Neuronal stem cell (in vitro differentiated cells): ENCODE measurements around the gene VMP1.

Source experiments
- DNase-seq: peaks from one replicate; pipeline ENCODE4 v3.0.0-alpha.2; 2013; ENCODE audit warnings: low spot score
- H2AFZ ChIP-seq: one replicate; pipeline ENCODE4 v1.6.1; 2013; ENCODE audit warnings: mild to moderate bottlenecking, low read length, inconsistent platforms
- H2AK5ac ChIP-seq: 2 replicates; pipeline ENCODE4 v1.6.1; 2013; ENCODE audit warnings: low read depth, mild to moderate bottlenecking, inconsistent platforms, low read length, moderate library complexity, mixed read lengths
- H2BK120ac ChIP-seq: 2 replicates; pipeline ENCODE4 v1.6.1; 2013; ENCODE audit warnings: low read depth, mild to moderate bottlenecking, inconsistent platforms, low read length, moderate library complexity, mixed read lengths
- H2BK12ac ChIP-seq: one replicate; pipeline ENCODE4 v1.6.1; 2013; ENCODE audit warnings: low read length, inconsistent platforms
- H2BK15ac ChIP-seq: 2 replicates; pipeline ENCODE4 v1.6.1; 2013; ENCODE audit warnings: mild to moderate bottlenecking, low read length, inconsistent platforms, mixed read lengths
- H2BK5ac ChIP-seq: one replicate; pipeline ENCODE4 v1.6.1; 2013; ENCODE audit warnings: inconsistent platforms, mild to moderate bottlenecking, low read length, moderate library complexity
- H3K14ac ChIP-seq: one replicate; pipeline ENCODE4 v1.6.1; 2013; ENCODE audit warnings: low read length, inconsistent platforms
- H3K18ac ChIP-seq: 2 replicates; pipeline ENCODE4 v1.6.1; 2013; ENCODE audit warnings: low read length, inconsistent platforms
- H3K23ac ChIP-seq: 2 replicates; pipeline ENCODE4 v1.6.1; 2013; ENCODE audit warnings: low read depth, mild to moderate bottlenecking, mixed read lengths, low read length, inconsistent platforms; ENCODE audit not compliant: poor library complexity
- H3K27ac ChIP-seq: replicated peaks from 3 replicates; pipeline ENCODE4 v1.5.1; 2013; ENCODE audit warnings: low read length, inconsistent platforms
- H3K27me3 ChIP-seq, 3 experiments: 2 replicates each; pipeline ENCODE4 v1.6.1; 2013; ENCODE audit warnings: low read length in 3 of 3, mild to moderate bottlenecking in 2 of 3, inconsistent platforms in 1 of 3, low read depth in 1 of 3, mixed read lengths in 1 of 3, moderate library complexity in 1 of 3; ENCODE audit not compliant: control insufficient read depth in 3 of 3, insufficient read depth in 3 of 3
- H3K36me3 ChIP-seq, 2 donors: replicated peaks in 1 of 2; 2 replicates each; pipeline ENCODE4 v1.6.1; 2013; ENCODE audit warnings: low read length in 2 of 2; ENCODE audit not compliant: control insufficient read depth in 2 of 2, insufficient read depth in 2 of 2
- H3K4ac ChIP-seq: 2 replicates; pipeline ENCODE4 v1.6.1; 2013; ENCODE audit warnings: inconsistent platforms, mild to moderate bottlenecking, low read length, moderate library complexity
- H3K4me1 ChIP-seq, 2 donors: 1 replicate in 1 of 2; 2 replicates in 1 of 2; pipeline ENCODE4 v1.6.1; 2013; ENCODE audit warnings: low read length in 2 of 2, low read depth in 1 of 2; ENCODE audit not compliant: control insufficient read depth in 2 of 2, insufficient read depth in 1 of 2
- H3K4me2 ChIP-seq: one replicate; pipeline ENCODE4 v1.6.1; 2013; ENCODE audit warnings: mild to moderate bottlenecking, low read length, inconsistent platforms; ENCODE audit not compliant: insufficient read depth, poor library complexity, severe bottlenecking
- H3K4me3 ChIP-seq, 2 donors: 2 replicates each; pipeline ENCODE4 v1.5.1; 2013; ENCODE audit warnings: low read length in 2 of 2, mild to moderate bottlenecking in 2 of 2, inconsistent platforms in 1 of 2, moderate library complexity in 1 of 2
- H3K79me1 ChIP-seq: one replicate; pipeline ENCODE4 v1.6.1; 2013; ENCODE audit warnings: low read depth, mild to moderate bottlenecking, inconsistent platforms, low read length, moderate library complexity
- H3K9ac ChIP-seq: one replicate; pipeline ENCODE4 v1.6.1; 2013; ENCODE audit warnings: mild to moderate bottlenecking, low read depth, low read length, inconsistent platforms; ENCODE audit not compliant: poor library complexity
- H3K9me3 ChIP-seq, 2 donors: replicated peaks in 1 of 2; 2 replicates each; pipeline versions ENCODE3 to v1.6.1; 2013; ENCODE audit warnings: low read length in 2 of 2, mild to moderate bottlenecking in 2 of 2, inconsistent platforms in 1 of 2, low read depth in 1 of 2, mixed read lengths in 1 of 2, moderate library complexity in 1 of 2; ENCODE audit not compliant: control insufficient read depth in 2 of 2, insufficient read depth in 1 of 2
- H4K8ac ChIP-seq: one replicate; pipeline ENCODE4 v1.6.1; 2013; ENCODE audit warnings: low read depth, mild to moderate bottlenecking, inconsistent platforms, low read length, moderate library complexity
- H4K91ac ChIP-seq: one replicate; pipeline ENCODE4 v1.6.1; 2013; ENCODE audit warnings: low read length, low read depth, mild to moderate bottlenecking, inconsistent platforms; ENCODE audit not compliant: poor library complexity
- WGBS, 2 donors: extraction: QIAGEN DNeasy Blood & Tissue Kit; methylation state at CpG; one replicate each; pipeline ENCODE4 v1.1.7; 2013; ENCODE audit warnings: missing lambda C conversion rate in 2 of 2, mixed read lengths in 1 of 2; ENCODE audit not compliant: insufficient read length in 2 of 2, insufficient replicate concordance in 1 of 2; ENCODE audit errors: extremely low coverage in 2 of 2; 5-methylcytosine and 5-hydroxymethylcytosine counted together

VMP1 gene

DNA sequence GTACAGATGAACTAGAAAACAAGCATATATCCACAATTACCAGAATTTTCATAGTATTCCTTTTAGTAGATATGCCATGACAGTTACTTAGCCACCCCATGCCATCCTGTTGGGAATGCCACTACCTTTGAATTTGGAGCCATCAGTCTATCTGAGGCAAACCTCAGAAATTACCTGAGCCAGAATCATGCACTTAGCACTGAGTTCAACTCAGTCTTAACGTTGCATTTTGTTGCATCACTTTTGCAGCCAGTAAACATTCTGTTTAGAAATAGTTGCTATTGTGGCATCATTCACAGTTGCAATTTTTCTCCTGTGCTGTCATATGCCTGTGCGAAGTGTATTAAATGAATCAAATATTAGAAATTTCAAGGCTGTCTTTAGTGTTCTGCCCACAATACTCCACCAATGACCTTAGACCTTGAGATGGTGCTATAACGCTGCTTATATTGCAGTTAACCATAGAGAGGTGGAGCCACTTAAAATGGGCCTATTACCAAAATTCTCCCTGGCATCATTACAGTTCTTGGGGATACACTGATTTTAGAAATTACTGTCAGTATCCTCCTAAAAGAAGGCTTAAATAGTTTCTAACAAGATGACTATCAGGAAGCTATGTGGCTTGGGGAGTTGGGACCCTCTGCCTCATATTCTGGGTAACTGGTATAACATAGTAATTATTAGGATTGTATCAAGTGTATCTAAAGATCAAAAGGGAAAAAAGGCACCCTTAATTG, 11.3 kb upstream of the VMP1 start:
- H4K91ac ChIP-seq, result no peak overlapping the region
- H2BK15ac ChIP-seq, result no peak overlapping the region
- H3K9ac ChIP-seq, result no peak overlapping the region
- no peaks in the 10 kb centered on the region for H3K4me1 ChIP-seq
- H3K9me3 ChIP-seq, result peaks cover 0 to 2% of the 10 kb centered on the region in 2 donors
- H2BK120ac ChIP-seq, result no peak overlapping the region
- H3K23ac ChIP-seq, result no peak overlapping the region
- no peak overlapping the region for H3K18ac ChIP-seq
- no peak overlapping the region for H2BK12ac ChIP-seq
- H3K4me3 ChIP-seq, result no peak overlapping the region
- H2AK5ac ChIP-seq, result no peak overlapping the region
- no peak overlapping the region for H3K4me2 ChIP-seq
- peaks cover 32 to 98% of the 10 kb centered on the region in 2 donors for H3K36me3 ChIP-seq
- no peaks in the 10 kb centered on the region for H3K79me1 ChIP-seq
- H2AFZ ChIP-seq, result no peak overlapping the region
- H3K27ac ChIP-seq, result no peak overlapping the region
- H3K4ac ChIP-seq, result no peak overlapping the region
- H4K8ac ChIP-seq, result no peak overlapping the region
- H3K14ac ChIP-seq, result no peak overlapping the region
- no CpG with 5 or more reads among the region's 3 CpGs for WGBS, 2 donors
- DNase-seq, result no peak
- no peak overlapping the region for H2BK5ac ChIP-seq
- H3K27me3 ChIP-seq, result no peaks in the 10 kb centered on the region

- Histone ChIP-seq H3K27me3 (no peaks in the 10 kb centered on the region), H3K4ac (no peak overlapping the region), H2BK5ac (no peak overlapping the region), H3K9ac (no peak overlapping the region), H4K8ac (no peak overlapping the region), H3K23ac (no peak overlapping the region), H2AFZ (no peak overlapping the region), H4K91ac (no peak overlapping the region), H3K4me2 (no peak overlapping the region), H3K4me1 (no peaks in the 10 kb centered on the region), H3K14ac (no peak overlapping the region), H3K27ac (no peak overlapping the region), H3K79me1 (no peaks in the 10 kb centered on the region), H2AK5ac (no peak overlapping the region), H3K4me3 (no peak overlapping the region), H2BK12ac (no peak overlapping the region), H2BK15ac (no peak overlapping the region), H2BK120ac (no peak overlapping the region), H3K9me3 (peaks cover 0 to 2% of the 10 kb centered on the region in 2 donors), H3K36me3 (peaks cover 32 to 98% of the 10 kb centered on the region in 2 donors), H3K18ac (no peak overlapping the region)
- no CpG with 5 or more reads among the region's 2 CpGs for WGBS, 2 donors
- no peak for DNase-seq
Measured at GRCh38 chr17:59696682-59697277, 10.7 kb upstream of the VMP1 start.

DNA sequence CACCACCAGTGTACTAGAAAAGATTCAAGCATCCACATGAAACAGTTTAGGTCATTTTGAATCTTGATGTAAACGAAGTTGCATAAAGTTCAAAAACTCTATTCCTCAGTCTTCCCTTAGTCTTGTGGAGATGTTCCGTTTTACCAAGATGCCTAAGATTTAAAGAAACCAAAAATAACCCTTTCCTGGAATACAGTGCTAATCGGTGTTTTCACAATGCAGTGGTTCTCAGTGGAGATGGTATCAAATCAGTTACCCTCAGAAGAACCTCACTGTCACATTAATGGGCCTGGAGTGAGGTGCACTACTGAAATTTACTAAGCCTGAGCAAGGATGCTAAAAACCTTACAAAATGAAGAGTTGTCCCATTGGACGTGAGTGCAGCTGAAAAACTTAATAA, 9.3 kb upstream of the VMP1 start:
- Histone ChIP-seq H3K27me3 (no peaks in the 10 kb centered on the region), H3K4me2 (no peak overlapping the region), H3K14ac (no peak overlapping the region), H3K9me3 (peaks cover 0 to 2% of the 10 kb centered on the region in 2 donors), H2BK5ac (no peak overlapping the region), H2BK15ac (no peak overlapping the region), H4K8ac (no peak overlapping the region), H2AFZ (no peak overlapping the region), H2BK120ac (no peak overlapping the region), H3K23ac (no peak overlapping the region), H2BK12ac (no peak overlapping the region), H4K91ac (no peak overlapping the region), H3K9ac (no peak overlapping the region), H3K4me1 (no peaks in the 10 kb centered on the region), H3K36me3 (peaks cover 32 to 97% of the 10 kb centered on the region in 2 donors), H3K27ac (no peak overlapping the region), H2AK5ac (no peak overlapping the region), H3K4me3 (no peak overlapping the region), H3K79me1 (no peaks in the 10 kb centered on the region), H3K18ac (no peak overlapping the region), H3K4ac (no peak overlapping the region)
- no peak for DNase-seq
- WGBS, 2 donors, result no CpG with 5 or more reads among the region's 4 CpGs

DNA sequence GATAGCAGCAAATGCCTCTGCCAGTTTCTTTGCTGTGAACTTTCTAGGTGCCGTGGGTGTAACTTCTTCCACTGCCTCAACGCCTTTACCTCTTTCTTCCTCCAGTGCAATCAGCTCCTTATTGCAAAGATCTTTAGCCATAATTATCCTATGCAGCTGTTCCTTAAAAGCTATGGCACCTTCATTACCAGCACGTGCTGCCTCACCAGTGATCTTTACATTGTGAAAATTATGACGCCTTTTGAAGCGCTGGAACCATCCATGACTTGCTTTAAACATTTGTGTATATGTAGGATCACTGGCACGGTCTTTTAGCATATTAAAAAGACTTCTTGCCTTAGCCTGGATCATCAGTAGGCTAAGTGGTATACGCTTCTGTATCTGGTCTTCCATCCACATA, 8.2 kb upstream of the VMP1 start:
- Histone ChIP-seq H3K9me3 (peaks cover 0 to 2% of the 10 kb centered on the region in 2 donors), H3K27ac (no peak overlapping the region), H3K36me3 (peaks cover 29 to 93% of the 10 kb centered on the region in 2 donors), H2BK5ac (no peak overlapping the region), H3K18ac (no peak overlapping the region), H3K9ac (no peak overlapping the region), H2AK5ac (no peak overlapping the region), H3K27me3 (no peaks in the 10 kb centered on the region), H2BK15ac (no peak overlapping the region), H3K4me2 (no peak overlapping the region), H4K91ac (no peak overlapping the region), H3K79me1 (no peaks in the 10 kb centered on the region), H3K23ac (no peak overlapping the region), H3K14ac (no peak overlapping the region), H3K4me3 (no peak overlapping the region), H4K8ac (no peak overlapping the region), H3K4me1 (no peaks in the 10 kb centered on the region), H2BK120ac (no peak overlapping the region), H2BK12ac (no peak overlapping the region), H2AFZ (no peak overlapping the region), H3K4ac (no peak overlapping the region)
- no CpG with 5 or more reads among the region's 7 CpGs for WGBS, 2 donors
- no peak for DNase-seq
